Fibroblast of skin of left biceps (primary cell): ENCODE measurements around the gene DNASE2.

ENCODE experiments used
- DNase-seq, 2 experiments: peaks; one replicate each; pipeline ENCODE4 v3.0.0-alpha.2; 2013; ENCODE audit warnings: low read depth in 2 of 2

The DNASE2 gene

GRCh38 chr19:12833738-12834565, 47.3 kb downstream of the DNASE2 start:
- no peak for DNase-seq

- DNase-seq: no peak
These were observed 47.9 kb downstream of the DNASE2 start for GRCh38 chr19:12833418-12833737.

- DNase-seq: no peak
These were observed 52.8 kb downstream of the DNASE2 start for GRCh38 chr19:12828494-12828893.

GRCh38 chr19:12825254-12826131, 55.8 kb downstream of the DNASE2 start:
- DNase-seq: no peak
